Stimulated activated CD4-positive, alpha-beta T cell treated with anti-CD3 and anti-CD28 coated beads, Interleukin-2, amount 100 ng/mL, for 24 hours (primary cell): ENCODE data around the gene WWOX.

Experiments
- DNase-seq, 2 donors: peaks; one replicate each; pipeline ENCODE4 v3.0.0-alpha.2; 2020

WWOX gene

GRCh38 chr16:78278056-78278450 is 178.6 kb downstream of the WWOX start:
- DNase-seq: no peak

GRCh38 chr16:78281115-78281514 is 181.7 kb downstream of the WWOX start:
- DNase-seq: no peak

- DNase-seq: no peak
Observed at GRCh38 chr16:78283548-78284251, 184.2 kb downstream of the WWOX start.

- no peak for DNase-seq
Observed at GRCh38 chr16:78284326-78284725, 184.9 kb downstream of the WWOX start.

GRCh38 chr16:78284957-78285434 is 185.5 kb downstream of the WWOX start:
- no peak for DNase-seq

- DNase-seq: no peak
Observed at GRCh38 chr16:78285437-78285922, 186.0 kb downstream of the WWOX start.

GRCh38 chr16:78286065-78286464 is 186.6 kb downstream of the WWOX start:
- DNase-seq: no peak

- no peak for DNase-seq
Observed at GRCh38 chr16:78288888-78289287, 189.4 kb downstream of the WWOX start.

GRCh38 chr16:78289373-78289772 is 189.9 kb downstream of the WWOX start:
- DNase-seq: no peak

- DNase-seq: no peak
Observed at GRCh38 chr16:78289844-78290277, 190.4 kb downstream of the WWOX start.

GRCh38 chr16:78290395-78290794 is 190.9 kb downstream of the WWOX start:
- DNase-seq: no peak

GRCh38 chr16:78290872-78291591 is 191.6 kb downstream of the WWOX start:
- DNase-seq: no peak

- DNase-seq: no peak
Observed at GRCh38 chr16:78291604-78292003, 192.2 kb downstream of the WWOX start.

- DNase-seq: no peak
Observed at GRCh38 chr16:78292086-78292843, 192.8 kb downstream of the WWOX start.

- DNase-seq: no peak
Observed at GRCh38 chr16:78292844-78293380, 193.5 kb downstream of the WWOX start.

- DNase-seq: no peak
Observed at GRCh38 chr16:78294538-78295225, 195.2 kb downstream of the WWOX start.

GRCh38 chr16:78297066-78297666 is 197.7 kb downstream of the WWOX start:
- no peak for DNase-seq

- DNase-seq: no peak
Observed at GRCh38 chr16:78298986-78299385, 199.5 kb downstream of the WWOX start.

- no peak for DNase-seq
Observed at GRCh38 chr16:78300469-78300868, 201.0 kb downstream of the WWOX start.

- DNase-seq: no peak
Observed at GRCh38 chr16:78303946-78304345, 204.5 kb downstream of the WWOX start.

GRCh38 chr16:78306361-78306760 is 206.9 kb downstream of the WWOX start:
- no peak for DNase-seq
